GM23338 (cell line): ENCODE data around the gene ZBTB22.
"Not testable (repeated sequence)": the region's sequence is repeated elsewhere in the genome, so short reads cannot be mapped to it uniquely, and the experiment has no call there.

ENCODE experiments used
- CTCF ChIP-seq, 2 experiments: fragments of 200-600 bp in 1 of 2; sonication (generic) in 1 of 2; conservative IDR thresholded peaks; 2 replicates each; pipeline versions ENCODE4 v1.5.1 to v1.6.1; 2016 to 2017; ENCODE audit warnings: antibody characterized with exemption in 2 of 2, low read depth in 2 of 2, mild to moderate bottlenecking in 2 of 2, moderate library complexity in 1 of 2
- EZH2 ChIP-seq: fragments of 200-600 bp; sonication (generic); IDR thresholded peaks from one replicate; pipeline ENCODE4 v1.8.0; 2017; ENCODE audit warnings: antibody characterized with exemption, mild to moderate bottlenecking, low read depth; ENCODE audit not compliant: unreplicated experiment
- EZH2phosphoT487 ChIP-seq: fragments of 200-600 bp; sonication (generic); IDR thresholded peaks from one replicate; pipeline ENCODE4 v1.8.1; 2018; ENCODE audit warnings: antibody characterized with exemption; ENCODE audit not compliant: unreplicated experiment
- JUNB ChIP-seq: IDR thresholded peaks from one replicate; pipeline ENCODE4 v1.6.1; 2016; ENCODE audit warnings: antibody characterized with exemption; ENCODE audit not compliant: unreplicated experiment
- POLR2AphosphoS5 ChIP-seq: IDR thresholded peaks from 2 replicates; pipeline ENCODE4 v1.6.1; 2016; ENCODE audit warnings: antibody characterized with exemption, low read depth
- REST ChIP-seq: IDR thresholded peaks from one replicate; pipeline ENCODE4 v1.6.1; 2018; ENCODE audit warnings: antibody characterized with exemption; ENCODE audit not compliant: unreplicated experiment
- ZNF114 ChIP-seq: fragments of 250-450 bp; sonication (Bioruptor Pico); IDR thresholded peaks from 2 replicates; pipeline ENCODE4 v1.5.0; 2020; ENCODE audit warnings: mild to moderate bottlenecking, moderate library complexity

GRCh38 chr6:33346972-33347371, 29.4 kb upstream of the ZBTB22 start:
- not testable (repeated sequence) for TF ChIP-seq CTCF (conservative IDR thresholded peaks at IDR 0.05; ENCODE audit: low read depth in 2 of 2); ZNF114 (CRISPR knock-in tag); EZH2; REST; EZH2phosphoT487; POLR2AphosphoS5; JUNB
